ENCODE results near the gene JAZF1.

GRCh38 chr7:27952456-27953285, 227.9 kb downstream of the JAZF1 start:
- TF ChIP-seq CTCF (IDR thresholded peaks at IDR 0.05; ENCODE audit: insufficient read depth, low read length, poor library complexity, severe bottlenecking) = no peak
- TF ChIP-seq EZH2phosphoT487 (conservative IDR thresholded peaks at IDR 0.05; ENCODE audit: low read length) = no peak

Data from SU-DHL-6 (cell line).